Spleen (tissue), 11 donors: ENCODE results near the gene SLC1A2. TPM values are rescaled to one million over a fixed set of nuclear protein-coding genes. Genes with fewer than 3 reads are reported as not detected.

Source experiments
- DNase-seq: peaks from one replicate; pipeline ENCODE4 v3.0.0-alpha.2; 2020
- H3K27ac ChIP-seq, 8 donors: fragments of 200-600 bp; sonication (generic) in 7 of 8; 1 replicate in 4 of 8; 2 replicates in 4 of 8; pipeline versions ENCODE4 v1.5.0 to v1.8.0; 2016 to 2021; ENCODE audit warnings: inconsistent platforms in 4 of 8, mild to moderate bottlenecking in 4 of 8, moderate library complexity in 1 of 8
- H3K27me3 ChIP-seq, 7 donors: fragments of 200-600 bp; sonication (generic) in 6 of 7; replicated peaks in 1 of 7; 1 replicate in 4 of 7; 2 replicates in 3 of 7; pipeline versions ENCODE4 v1.5.0 to v1.8.0; 2016 to 2021; ENCODE audit warnings: inconsistent platforms in 3 of 7, mild to moderate bottlenecking in 1 of 7
- H3K36me3 ChIP-seq, 6 donors: fragments of 200-600 bp; sonication (generic) in 5 of 6; 1 replicate in 4 of 6; 2 replicates in 2 of 6; pipeline versions ENCODE4 v1.5.0 to v1.8.0; 2016 to 2021; ENCODE audit warnings: inconsistent platforms in 2 of 6
- H3K4me1 ChIP-seq, 6 donors: fragments of 200-600 bp; sonication (generic) in 5 of 6; 1 replicate in 3 of 6; 2 replicates in 3 of 6; pipeline versions ENCODE4 v1.5.0 to v1.8.0; 2016 to 2021; ENCODE audit warnings: inconsistent platforms in 3 of 6
- H3K4me3 ChIP-seq, 8 donors: fragments of 200-600 bp; sonication (generic) in 7 of 8; 1 replicate in 4 of 8; 2 replicates in 4 of 8; pipeline versions ENCODE4 v1.5.0 to v1.8.0; 2016 to 2021; ENCODE audit warnings: inconsistent platforms in 4 of 8, mild to moderate bottlenecking in 4 of 8, moderate library complexity in 2 of 8
- H3K9me3 ChIP-seq, 8 donors: fragments of 200-600 bp; sonication (generic) in 7 of 8; 1 replicate in 4 of 8; 2 replicates in 4 of 8; pipeline versions ENCODE4 v1.5.0 to v1.8.0; 2016 to 2021; ENCODE audit warnings: inconsistent platforms in 4 of 8
- CTCF ChIP-seq, 11 experiments: fragments of 200-600 bp in 7 of 11; fragments of 450-650 bp in 4 of 11; sonication (generic) in 4 of 11; IDR thresholded peaks in 8 of 11; conservative IDR thresholded peaks in 3 of 11; 1 replicate in 7 of 11; 2 replicates in 4 of 11; pipeline versions ENCODE4 v1.4.0 to v1.8.0; 2016 to 2021; ENCODE audit warnings: antibody characterized with exemption in 11 of 11, inconsistent platforms in 4 of 11, mild to moderate bottlenecking in 1 of 11
- POLR2A ChIP-seq, 3 donors: fragments of 450-650 bp; IDR thresholded peaks; one replicate each; pipeline ENCODE4 v1.5.1; 2017; ENCODE audit warnings: antibody characterized with exemption in 3 of 3, mild to moderate bottlenecking in 1 of 3
- POLR2AphosphoS5 ChIP-seq, 3 donors: sonication (generic); formaldehyde crosslinking; IDR thresholded peaks; one replicate each; pipeline ENCODE4 v1.5.1; 2017; ENCODE audit warnings: antibody characterized with exemption in 3 of 3
- WGBS, 5 donors: extraction: QIAGEN DNeasy Blood & Tissue Kit in 3 of 5; methylation state at CpG; one replicate each; pipeline versions ENCODE4 v1.1.5 to v1.1.7; 2013 to 2018; 5-methylcytosine and 5-hydroxymethylcytosine counted together
- intact Hi-C: fragments of 100-400 bp; cut with DNase I; formaldehyde crosslinking; loops from one replicate; pipeline ENCODE4 v1.15.0; 2023; ENCODE audit warnings: low total_unique reads
- polyA plus RNA-seq, 3 donors: library from polyadenylated mRNA; stranded (reverse); fragments of 200-250 nt; gene quantifications; one replicate each; pipeline ENCODE4 v1.2.1, GENCODE V29; 2013
- total RNA-seq, 7 donors: library from RNA; depleted of rRNA in 3 of 7; stranded (reverse); fragments of >200 nt in 3 of 7; fragmentation: NEBNext Ultra II Directional in 4 of 7; extraction: Animal tissue kit (Norgen Biotek cat#: 25700) in 4 of 7; gene quantifications; one replicate each; pipeline versions ENCODE4 v1.1.0 to v1.2.1, GENCODE V29; 2016 to 2021
- donor health status: healthy with polysubstance abuse.
- donor health status: DM: no; HTN: no; CAD: no; lungs with moderate emphysema.
- donor health status: DM: no; HTN: no; CAD: no.
- donor health status: Bipolar disorder and iron deficiency.
- donor health status: healthy.
- donor health status: DM: no; HTN: no; CAD: no.
- donor health status: DM: yes; HTN: yes; CAD: no.

SLC1A2 gene
- total and polyA plus RNA-seq, 10 donors, result 0.26 to 3.8 (median 0.93) TPM

GRCh38 chr11:35348898-35349687 lies 70.3 kb downstream of the SLC1A2 start:
- Histone ChIP-seq H3K4me3 (no peak overlapping the region), H3K27me3 (no peaks in the 10 kb centered on the region), H3K36me3 (no peaks in the 10 kb centered on the region), H3K4me1 (peaks cover 0 to 26% (median 8%) of the 10 kb centered on the region in 6 donors), H3K9me3 (no peaks in the 10 kb centered on the region), H3K27ac (no peak overlapping the region)
- no peak for TF ChIP-seq POLR2AphosphoS5 (IDR thresholded peaks at IDR 0.05)
- no peak for DNase-seq
- intact Hi-C loops, result no loop called here
- 74 to 83% (median 79%) methylated on average over 10 of the region's 10 CpGs for WGBS, 5 donors

DNA sequence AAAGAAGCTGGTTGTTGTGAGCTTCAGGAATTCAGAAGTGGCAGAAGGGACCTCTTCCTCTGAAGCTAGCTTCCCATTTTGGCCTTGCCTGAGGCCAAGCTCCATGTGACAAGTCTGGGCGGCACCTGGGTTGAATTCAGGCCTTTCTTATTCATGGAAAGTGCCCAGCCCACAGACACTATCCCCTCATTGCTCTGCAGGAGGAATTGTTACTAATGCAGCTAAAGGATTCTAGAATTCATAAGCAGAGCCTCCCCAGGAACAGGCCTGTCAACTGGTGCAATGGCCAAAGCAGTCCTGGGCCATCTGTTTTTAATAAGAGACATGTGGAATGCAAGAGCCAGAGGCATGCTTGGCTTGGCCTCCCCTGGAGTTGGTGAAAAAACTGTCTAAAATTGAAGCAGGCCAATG lies 71.4 kb downstream of the SLC1A2 start:
- Histone ChIP-seq H3K4me1 (peaks cover 0 to 29% (median 8%) of the 10 kb centered on the region in 6 donors), H3K27me3 (no peaks in the 10 kb centered on the region), H3K36me3 (no peaks in the 10 kb centered on the region), H3K27ac (peak overlapping the region in 1 of 8 donors; percentile 21), H3K9me3 (no peaks in the 10 kb centered on the region), H3K4me3 (no peak overlapping the region)
- no peak for DNase-seq
- TF ChIP-seq POLR2A (IDR thresholded peaks at IDR 0.05) (no peak), CTCF (IDR thresholded peaks at IDR 0.05 in 8 of 11, conservative IDR thresholded peaks at IDR 0.05 in 3 of 11) (no peak), POLR2AphosphoS5 (IDR thresholded peaks at IDR 0.05) (no peak)
- intact Hi-C loops, result no loop called here
- 77 to 92% (median 88%) methylated on average over 1 of the region's 1 CpG for WGBS, 5 donors

DNA sequence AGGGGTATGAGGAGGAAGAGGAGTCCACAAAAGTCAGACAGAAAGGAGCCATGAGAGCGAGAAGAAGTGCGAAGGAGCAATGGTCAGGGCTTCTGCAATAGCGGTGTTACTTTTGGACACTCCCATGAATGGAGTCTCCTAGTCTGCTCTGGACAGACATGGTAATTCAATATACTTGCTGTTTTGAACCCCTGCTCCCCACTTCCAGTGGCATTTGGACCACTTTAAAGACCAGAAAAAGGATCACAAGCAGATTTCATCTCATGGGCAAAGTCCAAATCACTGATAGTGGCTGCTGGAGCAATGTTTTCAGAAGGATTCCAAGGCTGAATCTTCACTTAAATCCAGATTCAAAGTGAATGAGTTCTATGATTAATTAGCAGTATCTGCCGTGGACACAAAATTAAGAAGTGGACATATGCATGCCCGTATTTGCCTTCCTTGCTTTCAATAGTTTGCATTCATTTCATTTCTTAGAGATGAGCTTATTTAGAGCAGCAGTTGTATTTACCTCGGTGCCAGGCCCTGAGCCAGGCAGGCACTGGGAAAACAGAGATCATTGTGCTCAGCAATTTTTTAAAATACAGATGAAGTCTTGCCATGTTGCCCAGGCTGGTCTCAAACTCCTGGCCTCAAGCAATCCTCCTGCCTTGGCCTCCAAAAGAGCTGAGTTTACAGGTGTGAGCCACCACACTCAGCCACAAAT lies 72.0 kb downstream of the SLC1A2 start:
- Histone ChIP-seq H3K4me1 (peaks cover 0 to 35% (median 8%) of the 10 kb centered on the region in 6 donors), H3K27me3 (no peaks in the 10 kb centered on the region), H3K4me3 (no peak overlapping the region), H3K36me3 (no peaks in the 10 kb centered on the region), H3K9me3 (no peaks in the 10 kb centered on the region), H3K27ac (peak overlapping the region in 1 of 8 donors; percentile 21)
- no peak for TF ChIP-seq CTCF (IDR thresholded peaks at IDR 0.05 in 8 of 11, conservative IDR thresholded peaks at IDR 0.05 in 3 of 11)
- TF ChIP-seq POLR2AphosphoS5 (IDR thresholded peaks at IDR 0.05), result no peak
- TF ChIP-seq POLR2A (IDR thresholded peaks at IDR 0.05), result no peak
- no peak for DNase-seq
- 60 to 78% (median 75%) methylated on average over 6 of the region's 6 CpGs for WGBS, 5 donors
- intact Hi-C loops, result no loop called here

DNA sequence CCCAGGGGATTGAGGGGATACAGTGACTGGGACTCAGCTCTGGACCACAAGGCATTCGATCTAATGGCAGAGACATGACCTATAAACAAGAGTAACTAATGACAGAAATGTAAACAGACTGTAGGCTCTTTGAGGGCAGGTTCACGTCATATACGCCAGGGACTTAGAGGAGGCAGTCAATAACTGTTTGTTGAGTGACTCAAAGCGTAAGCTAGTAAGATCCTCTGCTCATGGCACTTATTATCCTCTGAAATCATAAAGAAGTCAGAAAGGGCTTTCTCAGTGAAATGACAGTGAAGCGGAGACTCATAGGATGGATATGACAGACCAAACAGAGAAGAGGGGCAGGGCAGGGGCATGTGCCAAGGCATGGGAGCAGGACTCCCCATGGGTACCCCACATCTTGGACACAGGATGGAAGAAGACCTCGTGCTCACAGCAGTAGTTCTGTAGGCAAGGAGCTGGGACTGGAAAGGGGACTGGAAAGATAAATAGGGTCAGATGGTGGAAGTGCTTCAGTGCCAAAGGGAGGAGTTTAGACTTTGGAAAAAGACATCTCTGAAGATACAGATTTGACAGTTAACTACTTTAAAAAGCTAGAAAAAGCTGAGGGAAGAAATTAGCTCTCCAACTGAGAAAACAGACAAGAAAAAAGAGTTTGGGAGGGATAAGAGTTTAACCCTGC lies 72.7 kb downstream of the SLC1A2 start:
- H3K9me3 ChIP-seq, result no peaks in the 10 kb centered on the region
- TF ChIP-seq CTCF (IDR thresholded peaks at IDR 0.05 in 8 of 11, conservative IDR thresholded peaks at IDR 0.05 in 3 of 11) (no peak), POLR2A (IDR thresholded peaks at IDR 0.05) (no peak), POLR2AphosphoS5 (IDR thresholded peaks at IDR 0.05) (no peak)
- WGBS, 5 donors, result 85 to 89% (median 86%) methylated on average over 6 of the region's 6 CpGs
- DNase-seq, result no peak
- no peaks in the 10 kb centered on the region for H3K36me3 ChIP-seq
- H3K27ac ChIP-seq, result peak overlapping the region in 1 of 8 donors; percentile 21
- intact Hi-C loops, result no loop called here
- no peak overlapping the region for H3K4me3 ChIP-seq
- no peaks in the 10 kb centered on the region for H3K27me3 ChIP-seq
- H3K4me1 ChIP-seq, result peaks cover 0 to 36% (median 8%) of the 10 kb centered on the region in 6 donors
